ENCODE results near the gene SNRNP70. TPM values are rescaled to one million over a fixed set of nuclear protein-coding genes. Genes with fewer than 3 reads are reported as not detected.

SNRNP70 gene
- total and polyA plus RNA-seq, 2 experiments from 2014 or later, result 243 to 361 TPM

- Histone ChIP-seq H3F3A (replicated peaks; ENCODE audit: low read depth) (peaks cover 5% of the 10 kb centered on the region), H3K36me3 (ENCODE audit: insufficient read depth) (no peaks in the 10 kb centered on the region), H3K4me2 (peak overlapping the region; percentile 87), H4K20me1 (replicated peaks; ENCODE audit: insufficient read depth) (no peaks in the 10 kb centered on the region; the same call in 1 of the 2 replicates), H3K27ac (ENCODE audit: low read depth) (no peak overlapping the region), H3K4me1 (ENCODE audit: insufficient read depth) (peaks cover 8% of the 10 kb centered on the region), H3K27me3 (ENCODE audit: insufficient read depth) (peaks cover 37% of the 10 kb centered on the region), H3K9me2 (ENCODE audit: insufficient read depth) (no peaks in the 10 kb centered on the region), H2AFZ (no peak overlapping the region), H3K79me2 (replicated peaks; ENCODE audit: insufficient read depth) (no peaks in the 10 kb centered on the region), H3K4me3 (peak overlapping the region; percentile 84)
- H3K36me3 Mint-ChIP-seq (ENCODE audit: low read depth), result no peaks in the 10 kb centered on the region; the same call in 2 of the 3 replicates
- no peaks in the 10 kb centered on the region for H3K9me3 Mint-ChIP-seq
- peak overlapping the region; percentile 73 for H3K4me3 Mint-ChIP-seq
- peaks cover 14% of the 10 kb centered on the region for H3K4me1 Mint-ChIP-seq
- TF ChIP-seq EZH2 (IDR thresholded peaks at IDR 0.05; ENCODE audit: low read depth, unreplicated experiment) (no peak), ZNF331 (CRISPR knock-in tag; IDR thresholded peaks at IDR 0.05; ENCODE audit: low read depth) (no peak), ZNF462 (CRISPR knock-in tag; IDR thresholded peaks at IDR 0.05) (no peak), NANOG (IDR thresholded peaks at IDR 0.05; ENCODE audit: borderline replicate concordance) (no peak), POLR2AphosphoS5 (IDR thresholded peaks at IDR 0.05; ENCODE audit: low read depth) (no peak), EZH2phosphoT487 (IDR thresholded peaks at IDR 0.05; ENCODE audit: unreplicated experiment) (no peak), ZNF114 (CRISPR knock-in tag; IDR thresholded peaks at IDR 0.05) (no peak), CTCF (conservative IDR thresholded peaks at IDR 0.05; ENCODE audit: low read depth in 2 of 2) (no peak), STAT1 (IDR thresholded peaks at IDR 0.05; ENCODE audit: unreplicated experiment) (no peak)
- TF ChIP-seq, protein P1, sequence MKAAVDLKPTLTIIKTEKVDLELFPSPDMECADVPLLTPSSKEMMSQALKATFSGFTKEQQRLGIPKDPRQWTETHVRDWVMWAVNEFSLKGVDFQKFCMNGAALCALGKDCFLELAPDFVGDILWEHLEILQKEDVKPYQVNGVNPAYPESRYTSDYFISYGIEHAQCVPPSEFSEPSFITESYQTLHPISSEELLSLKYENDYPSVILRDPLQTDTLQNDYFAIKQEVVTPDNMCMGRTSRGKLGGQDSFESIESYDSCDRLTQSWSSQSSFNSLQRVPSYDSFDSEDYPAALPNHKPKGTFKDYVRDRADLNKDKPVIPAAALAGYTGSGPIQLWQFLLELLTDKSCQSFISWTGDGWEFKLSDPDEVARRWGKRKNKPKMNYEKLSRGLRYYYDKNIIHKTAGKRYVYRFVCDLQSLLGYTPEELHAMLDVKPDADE (IDR thresholded peaks at IDR 0.05), result no peak
- TF ChIP-seq, protein P2, sequence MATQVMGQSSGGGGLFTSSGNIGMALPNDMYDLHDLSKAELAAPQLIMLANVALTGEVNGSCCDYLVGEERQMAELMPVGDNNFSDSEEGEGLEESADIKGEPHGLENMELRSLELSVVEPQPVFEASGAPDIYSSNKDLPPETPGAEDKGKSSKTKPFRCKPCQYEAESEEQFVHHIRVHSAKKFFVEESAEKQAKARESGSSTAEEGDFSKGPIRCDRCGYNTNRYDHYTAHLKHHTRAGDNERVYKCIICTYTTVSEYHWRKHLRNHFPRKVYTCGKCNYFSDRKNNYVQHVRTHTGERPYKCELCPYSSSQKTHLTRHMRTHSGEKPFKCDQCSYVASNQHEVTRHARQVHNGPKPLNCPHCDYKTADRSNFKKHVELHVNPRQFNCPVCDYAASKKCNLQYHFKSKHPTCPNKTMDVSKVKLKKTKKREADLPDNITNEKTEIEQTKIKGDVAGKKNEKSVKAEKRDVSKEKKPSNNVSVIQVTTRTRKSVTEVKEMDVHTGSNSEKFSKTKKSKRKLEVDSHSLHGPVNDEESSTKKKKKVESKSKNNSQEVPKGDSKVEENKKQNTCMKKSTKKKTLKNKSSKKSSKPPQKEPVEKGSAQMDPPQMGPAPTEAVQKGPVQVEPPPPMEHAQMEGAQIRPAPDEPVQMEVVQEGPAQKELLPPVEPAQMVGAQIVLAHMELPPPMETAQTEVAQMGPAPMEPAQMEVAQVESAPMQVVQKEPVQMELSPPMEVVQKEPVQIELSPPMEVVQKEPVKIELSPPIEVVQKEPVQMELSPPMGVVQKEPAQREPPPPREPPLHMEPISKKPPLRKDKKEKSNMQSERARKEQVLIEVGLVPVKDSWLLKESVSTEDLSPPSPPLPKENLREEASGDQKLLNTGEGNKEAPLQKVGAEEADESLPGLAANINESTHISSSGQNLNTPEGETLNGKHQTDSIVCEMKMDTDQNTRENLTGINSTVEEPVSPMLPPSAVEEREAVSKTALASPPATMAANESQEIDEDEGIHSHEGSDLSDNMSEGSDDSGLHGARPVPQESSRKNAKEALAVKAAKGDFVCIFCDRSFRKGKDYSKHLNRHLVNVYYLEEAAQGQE (IDR thresholded peaks at IDR 0.05; ENCODE audit: unreplicated experiment), result no peak
- H3K27me3 Mint-ChIP-seq (ENCODE audit: insufficient read depth, low read depth, poor library complexity), result peaks cover 48% of the 10 kb centered on the region
- H3K27ac Mint-ChIP-seq, result peak overlapping the region; percentile 38; the same call in 1 of the 2 replicates
- DNase-seq (ENCODE audit: low spot score), result no peak
- ATAC-seq, result no peak
These were observed 32.7 kb downstream of the SNRNP70 start for GRCh38 chr19:49117677-49118564.

All from GM23338 (cell line).